Activated naive CD8-positive, alpha-beta T cell treated with anti-CD3 and anti-CD28 coated beads, Interleukin-2, amount 10 ng/mL, durations not matched to agents 7 days and 5 days (primary cell): Measurements from ENCODE around the gene B4GALNT4. TPM values are rescaled to one million over a fixed set of nuclear protein-coding genes. Genes with fewer than 3 reads are reported as not detected.
"Not testable (repeated sequence)": the region's sequence is repeated elsewhere in the genome, so short reads cannot be mapped to it uniquely, and the experiment has no call there.

Source experiments
- ATAC-seq: fragments of 150-1000 bp; cut with Tn5 transposase; one replicate; pipeline ENCODE4 v1.10.0; 2021; ENCODE audit warnings: low read depth, moderate library complexity
- POLR2A ChIA-PET: fragments of 350-600 bp; sonication (Branson Sonifier 250); formaldehyde crosslinking; loops from one replicate; lab custom pipeline; 2021; ENCODE audit warnings: antibody characterized with exemption; lab: Charles Lee
- DNase-seq: peaks from one replicate; pipeline ENCODE4 v3.0.0; 2021
- H3K27ac Mint-ChIP-seq: one replicate; pipeline ENCODE4 v1.8.0; 2022; ENCODE audit warnings: mild to moderate bottlenecking, mixed read lengths
- H3K27me3 Mint-ChIP-seq: one replicate; pipeline ENCODE4 v1.8.0; 2022; ENCODE audit warnings: mild to moderate bottlenecking, moderate library complexity, mixed read lengths
- H3K36me3 Mint-ChIP-seq: one replicate; pipeline ENCODE4 v1.8.0; 2021; ENCODE audit warnings: mild to moderate bottlenecking, mixed read lengths
- H3K4me1 Mint-ChIP-seq: one replicate; pipeline ENCODE4 v1.8.0; 2021; ENCODE audit warnings: mixed read lengths
- H3K4me3 Mint-ChIP-seq: one replicate; pipeline ENCODE4 v1.8.0; 2022; ENCODE audit warnings: mild to moderate bottlenecking, moderate library complexity, mixed read lengths
- H3K9me3 Mint-ChIP-seq: one replicate; pipeline ENCODE4 v1.8.0; 2021; ENCODE audit warnings: mixed read lengths
- total RNA-seq, 2 experiments: library from RNA; stranded (reverse); gene quantifications; one replicate each; pipeline ENCODE4 v1.2.3, GENCODE V29; 2021

The B4GALNT4 gene
- total RNA-seq, 2 experiments from 2014 or later, result 1.1 TPM

DNA sequence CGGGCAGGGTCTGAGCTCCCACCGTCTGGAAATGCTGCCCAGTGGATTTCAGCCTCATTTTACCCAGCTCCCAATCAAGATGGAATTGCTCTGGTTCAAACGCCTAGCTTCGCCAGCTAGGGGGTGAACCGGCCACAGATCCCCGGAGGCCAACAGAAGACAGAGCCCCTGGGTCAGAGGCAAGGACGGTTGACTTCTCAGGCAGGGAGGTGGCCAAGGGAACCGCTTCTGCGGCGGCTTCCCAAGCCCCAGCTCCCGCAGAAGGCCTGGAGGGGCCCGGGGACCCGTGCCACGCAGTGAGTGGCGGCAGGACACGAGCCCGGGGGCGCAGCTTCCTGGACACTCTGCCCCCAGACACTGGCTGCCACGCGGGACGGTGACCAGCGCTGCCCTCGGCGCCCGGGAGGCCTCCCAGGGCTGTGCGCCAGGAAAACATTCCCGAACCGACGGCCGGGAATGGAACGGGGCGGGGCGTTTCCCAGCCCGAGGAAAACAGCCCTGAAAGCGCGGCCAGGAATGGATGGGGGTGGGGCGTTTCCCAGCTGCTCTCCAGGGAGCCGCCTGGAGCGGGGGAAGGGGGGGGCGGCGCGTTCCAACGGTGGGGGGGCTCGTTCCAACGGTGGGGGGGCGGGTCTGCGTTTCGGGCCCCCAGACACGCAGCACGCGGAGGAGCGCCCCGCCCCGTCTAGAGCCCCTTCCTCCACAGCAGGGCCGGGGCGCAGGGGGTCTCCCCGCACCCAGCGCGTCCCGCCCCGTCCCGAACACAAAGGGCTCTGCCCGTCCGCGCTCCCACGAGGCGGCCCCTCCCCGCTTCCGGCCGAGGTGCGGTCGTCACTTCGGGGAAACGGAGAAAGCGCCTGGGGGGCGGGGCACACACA lies 13.5 kb upstream of the B4GALNT4 start:
- Mint-ChIP-seq H3K36me3 (no peaks in the 10 kb centered on the region), H3K4me1 (peaks cover 39% of the 10 kb centered on the region), H3K9me3 (peaks cover 3% of the 10 kb centered on the region), H3K4me3 (peak overlapping the region; percentile 89), H3K27ac (peak overlapping the region; percentile 92), H3K27me3 (peaks cover 5% of the 10 kb centered on the region)
- POLR2A ChIA-PET, result interaction anchor here (0.7 to 2.6 kb wide), 23 partner anchors 10 to 151 kb away, joined by 3 to 200 read pairs (median 17); partner anchors contain the start of genes BET1L, IFITM1, IFITM2 and IFITM3
- DNase-seq, result peak; percentile 94
- ATAC-seq, result peak; percentile 74

DNA sequence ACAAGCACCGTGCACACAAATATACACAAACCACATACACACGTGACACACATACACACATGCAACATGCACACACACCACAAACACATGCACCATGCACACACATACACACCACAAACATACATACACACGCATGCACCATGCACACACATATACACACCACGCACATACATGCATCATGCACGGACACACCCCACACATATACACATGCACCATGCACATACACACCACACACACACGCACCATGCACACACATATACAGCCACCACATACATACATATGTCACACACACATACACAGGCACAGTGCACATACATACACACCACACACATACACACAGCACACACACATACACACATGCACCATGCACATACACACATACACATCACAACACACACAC lies 12.7 kb upstream of the B4GALNT4 start:
- H3K36me3 Mint-ChIP-seq, result no peaks in the 10 kb centered on the region
- no peak overlapping the region for H3K27ac Mint-ChIP-seq
- POLR2A ChIA-PET, result interaction anchor here (1.9 to 2.6 kb wide), 12 partner anchors 23 to 89 kb away, joined by 5 to 200 read pairs (median 28); partner anchors contain the start of genes IFITM1, IFITM2, IFITM3 and IFITM5
- DNase-seq (no peak), ATAC-seq (no peak)
- H3K4me1 Mint-ChIP-seq, result peaks cover 35% of the 10 kb centered on the region
- peaks cover 5% of the 10 kb centered on the region for H3K27me3 Mint-ChIP-seq
- H3K9me3 Mint-ChIP-seq, result peaks cover 3% of the 10 kb centered on the region
- no peak overlapping the region for H3K4me3 Mint-ChIP-seq

DNA sequence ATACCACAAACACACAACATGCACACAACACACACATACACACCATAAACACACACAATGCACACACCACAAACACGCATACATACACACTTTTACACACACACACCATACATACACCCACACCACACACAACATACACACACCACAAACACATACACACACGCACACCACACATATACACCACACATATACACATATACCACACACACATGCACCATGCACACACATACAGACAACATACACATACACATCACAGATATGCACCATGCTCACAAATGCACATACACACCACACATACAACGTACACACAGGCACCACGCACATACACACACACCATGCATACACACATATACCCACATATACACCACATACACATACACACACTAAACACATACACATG lies 11.7 kb upstream of the B4GALNT4 start:
- H3K36me3 Mint-ChIP-seq, result no peaks in the 10 kb centered on the region

DNA sequence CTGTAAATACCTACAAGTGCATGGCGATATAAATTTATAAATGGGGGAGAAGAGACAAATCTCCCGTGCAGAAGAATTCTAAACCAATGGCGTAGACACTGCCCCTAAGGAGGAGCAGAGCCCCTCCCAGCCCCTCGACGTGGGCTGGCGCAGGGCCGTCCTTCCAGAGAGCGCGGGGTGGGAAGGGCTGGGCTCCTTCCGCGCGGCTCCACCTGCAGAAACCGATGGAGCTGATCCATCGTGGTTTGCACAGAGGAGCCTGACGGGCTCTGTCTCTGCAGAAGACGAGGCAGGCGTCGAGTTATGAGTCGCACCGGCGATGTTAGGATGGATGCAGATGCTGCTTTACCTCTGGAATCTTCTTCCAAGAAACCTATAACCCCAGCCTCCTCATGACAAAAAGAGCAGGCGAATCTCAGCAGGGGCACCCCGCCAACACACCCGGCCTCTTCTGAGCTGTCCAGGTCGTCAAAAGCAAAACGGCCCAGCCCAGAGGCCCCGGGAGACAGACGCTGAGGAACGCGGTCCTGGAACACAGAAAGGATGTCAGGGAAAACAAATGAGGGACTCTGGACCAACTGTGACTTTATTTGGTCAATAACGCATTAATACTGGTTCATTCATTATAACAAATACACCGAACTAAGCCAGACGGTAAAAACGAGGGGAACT lies 11.0 kb upstream of the B4GALNT4 start:
- ATAC-seq (no peak), DNase-seq (no peak)
- no peak overlapping the region for H3K27ac Mint-ChIP-seq
- POLR2A ChIA-PET, result interaction anchor here (0.7 to 1.8 kb wide), 3 partner anchors 12 to 85 kb away, joined by 3 to 6 read pairs (median 3); no protein-coding TSS in a partner anchor
- H3K36me3 Mint-ChIP-seq, result no peaks in the 10 kb centered on the region
- H3K4me1 Mint-ChIP-seq, result peaks cover 24% of the 10 kb centered on the region
- no peak overlapping the region for H3K4me3 Mint-ChIP-seq
- H3K9me3 Mint-ChIP-seq, result peaks cover 3% of the 10 kb centered on the region
- H3K27me3 Mint-ChIP-seq, result peaks cover 5% of the 10 kb centered on the region

More for the DNA sequence above, 11.7 kb upstream of the B4GALNT4 start:
- Mint-ChIP-seq H3K4me1 (peaks cover 31% of the 10 kb centered on the region), H3K4me3 (no peak overlapping the region), H3K27me3 (peaks cover 5% of the 10 kb centered on the region), H3K27ac (no peak overlapping the region), H3K9me3 (peaks cover 3% of the 10 kb centered on the region)
- no peak for DNase-seq
- POLR2A ChIA-PET, result no interaction called here
- no peak for ATAC-seq

DNA sequence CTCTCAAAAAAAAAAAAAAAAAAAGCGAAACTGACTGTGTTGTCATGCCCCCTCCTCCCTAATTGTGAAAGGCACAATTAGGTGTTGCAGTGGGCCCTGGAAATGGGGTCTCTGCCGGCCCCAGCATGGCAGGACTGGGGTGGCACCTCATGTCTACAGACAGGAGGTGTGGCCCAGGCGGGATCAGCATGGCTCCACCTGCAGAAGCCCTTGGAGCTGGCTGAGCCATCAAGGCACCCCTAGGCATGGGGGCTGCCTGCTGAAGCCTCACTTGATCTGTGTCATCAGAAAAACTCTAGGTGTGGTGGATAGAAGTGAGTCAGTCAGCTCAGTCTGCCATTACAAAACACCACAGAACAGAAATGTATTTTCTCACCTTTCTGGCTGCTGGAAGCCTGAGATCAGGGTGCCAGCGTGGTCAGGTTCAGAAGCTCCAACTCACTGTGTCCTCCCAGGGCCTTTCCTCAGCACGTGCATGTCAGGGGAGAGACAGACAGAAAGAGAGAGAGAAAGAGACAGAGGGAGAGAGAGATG lies 10.1 kb upstream of the B4GALNT4 start:
- POLR2A ChIA-PET, result interaction anchor here (0.6 to 1.8 kb wide), 5 partner anchors 11 to 84 kb away, joined by 3 to 6 read pairs (median 3); partner anchors contain the start of gene IFITM2
- H3K27ac Mint-ChIP-seq, result no peak overlapping the region
- peaks cover 17% of the 10 kb centered on the region for H3K4me1 Mint-ChIP-seq
- H3K27me3 Mint-ChIP-seq, result peaks cover 5% of the 10 kb centered on the region
- no peak for ATAC-seq
- H3K9me3 Mint-ChIP-seq, result peaks cover 3% of the 10 kb centered on the region
- H3K4me3 Mint-ChIP-seq, result no peak overlapping the region
- no peaks in the 10 kb centered on the region for H3K36me3 Mint-ChIP-seq
- DNase-seq, result peak; percentile 26

DNA sequence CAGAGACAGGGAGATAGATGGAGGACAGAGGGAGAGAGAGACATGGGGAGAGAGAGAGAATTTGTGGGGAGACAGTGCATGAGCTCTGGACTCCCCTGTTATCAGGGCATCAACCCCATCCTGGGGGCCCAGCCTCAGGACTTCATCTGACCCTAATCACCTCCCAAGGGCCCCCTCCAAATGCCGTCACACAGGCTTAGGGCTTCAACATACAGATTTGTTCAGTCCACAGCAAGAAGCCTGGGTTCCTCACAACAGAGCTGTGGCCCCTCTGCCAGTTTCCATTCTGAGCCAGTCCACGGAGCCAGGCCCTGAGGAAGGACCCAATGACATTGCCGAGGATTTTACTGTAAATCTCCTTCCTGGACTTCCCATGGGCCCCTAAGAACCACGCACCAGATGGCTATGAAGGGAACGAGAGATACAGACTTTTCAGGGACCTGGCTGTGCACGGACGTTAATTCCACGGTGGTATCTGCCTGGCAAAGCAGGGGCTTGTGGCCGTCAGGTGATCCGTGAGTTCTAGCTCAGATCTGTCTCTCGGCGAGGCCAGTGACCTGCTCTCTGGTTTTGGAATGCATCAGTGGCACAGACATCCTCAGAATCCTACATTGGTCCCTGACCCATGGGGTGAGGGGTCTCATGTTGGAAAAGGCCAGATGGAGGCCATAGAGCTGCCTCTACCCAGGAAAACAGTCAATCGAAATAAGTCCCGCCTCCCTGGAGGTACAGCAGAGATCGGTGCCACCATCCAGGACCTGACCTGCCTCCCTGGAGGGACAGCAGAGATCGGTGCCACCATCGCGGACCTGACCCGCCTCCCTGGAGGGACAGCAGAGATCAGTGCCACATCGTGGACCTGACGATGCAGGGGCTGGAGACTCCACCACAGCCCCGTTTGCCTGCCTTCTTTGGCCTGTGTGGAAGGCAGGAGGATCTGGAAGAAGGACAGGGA lies 8.7 kb upstream of the B4GALNT4 start:
- ATAC-seq, result no peak
- H3K27ac Mint-ChIP-seq, result no peak overlapping the region
- H3K4me3 Mint-ChIP-seq, result no peak overlapping the region
- peaks cover 5% of the 10 kb centered on the region for H3K27me3 Mint-ChIP-seq
- POLR2A ChIA-PET, result interaction anchor here (0.7 kb wide), 1 partner anchor 57 kb away, joined by 3 read pairs; no protein-coding TSS in a partner anchor
- H3K9me3 Mint-ChIP-seq, result peaks cover 3% of the 10 kb centered on the region
- DNase-seq, result peak; percentile 27
- H3K4me1 Mint-ChIP-seq, result peaks cover 9% of the 10 kb centered on the region
- no peaks in the 10 kb centered on the region for H3K36me3 Mint-ChIP-seq

DNA sequence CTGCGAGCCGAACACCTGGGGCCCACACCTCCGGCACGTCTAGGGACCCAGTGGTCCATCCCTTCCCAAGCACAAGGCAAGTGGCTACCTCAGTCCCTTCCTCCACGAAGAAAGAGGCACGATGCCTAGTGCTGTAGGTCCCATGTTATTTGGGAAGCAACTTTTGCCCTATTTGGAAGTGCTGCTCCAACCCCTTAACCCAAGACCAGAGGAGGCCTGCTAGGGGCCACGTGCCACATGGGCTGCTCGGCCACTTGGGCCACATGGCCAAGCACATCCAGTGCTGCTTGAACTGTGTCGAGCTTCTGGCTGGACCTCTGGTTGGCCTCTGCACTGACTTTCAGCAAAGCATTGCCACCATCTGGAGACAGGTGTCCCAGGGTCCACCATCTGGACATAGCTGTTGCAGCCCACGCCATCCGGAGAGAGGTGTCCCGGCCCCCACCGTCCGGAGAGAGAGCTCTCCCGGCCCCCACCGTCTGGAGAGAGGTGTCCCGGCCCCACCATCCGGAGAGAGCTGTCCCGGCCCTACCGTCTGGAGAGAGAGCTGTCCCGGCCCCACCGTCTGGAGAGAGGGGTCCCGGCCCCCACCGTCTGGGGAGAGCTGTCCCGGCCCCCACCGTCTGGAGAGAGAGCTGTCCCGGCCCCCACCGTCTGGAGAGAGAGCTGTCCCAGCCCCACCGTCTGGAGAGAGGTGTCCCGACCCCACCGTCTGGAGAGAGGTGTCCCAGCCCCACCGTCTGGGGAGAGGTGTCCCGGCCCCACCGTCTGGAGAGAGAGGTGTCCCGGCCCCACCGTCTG lies 6.5 kb upstream of the B4GALNT4 start:
- Mint-ChIP-seq H3K27ac (no peak overlapping the region), H3K4me1 (peaks cover 9% of the 10 kb centered on the region), H3K27me3 (peaks cover 18% of the 10 kb centered on the region), H3K36me3 (no peaks in the 10 kb centered on the region), H3K9me3 (peaks cover 3% of the 10 kb centered on the region), H3K4me3 (no peak overlapping the region)
- peak; percentile 25 for DNase-seq
- POLR2A ChIA-PET, result interaction anchor here (0.9 to 1.6 kb wide), 3 partner anchors 9 to 82 kb away, joined by 3 to 5 read pairs (median 3); no protein-coding TSS in a partner anchor
- no peak for ATAC-seq

DNA sequence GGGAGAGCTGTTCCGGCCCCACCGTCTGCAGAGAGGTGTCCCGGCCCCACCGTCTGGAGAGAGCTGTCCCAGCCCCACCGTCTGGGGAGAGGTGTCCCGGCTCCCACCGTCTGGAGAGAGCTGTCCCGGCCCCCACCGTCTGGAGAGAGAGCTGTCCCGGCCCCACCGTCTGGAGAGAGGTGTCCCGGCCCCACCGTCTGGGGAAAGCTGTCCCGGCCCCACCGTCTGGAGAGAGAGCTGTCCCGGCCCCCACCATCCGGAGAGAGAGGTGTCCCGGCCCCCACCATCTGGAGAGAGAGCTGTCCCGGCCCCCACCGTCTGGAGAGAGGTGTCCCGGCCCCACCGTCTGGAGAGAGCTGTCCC lies 5.9 kb upstream of the B4GALNT4 start:
- H3K36me3 Mint-ChIP-seq, DNase-seq, ATAC-seq, H3K27ac Mint-ChIP-seq, H3K4me1 Mint-ChIP-seq, H3K9me3 Mint-ChIP-seq, H3K4me3 Mint-ChIP-seq: not testable (repeated sequence)
- POLR2A ChIA-PET, result interaction anchor here (0.9 to 1.6 kb wide), 3 partner anchors 8 to 83 kb away, joined by 3 to 5 read pairs (median 3); no protein-coding TSS in a partner anchor
- H3K27me3 Mint-ChIP-seq, result peaks cover 24% of the 10 kb centered on the region

DNA sequence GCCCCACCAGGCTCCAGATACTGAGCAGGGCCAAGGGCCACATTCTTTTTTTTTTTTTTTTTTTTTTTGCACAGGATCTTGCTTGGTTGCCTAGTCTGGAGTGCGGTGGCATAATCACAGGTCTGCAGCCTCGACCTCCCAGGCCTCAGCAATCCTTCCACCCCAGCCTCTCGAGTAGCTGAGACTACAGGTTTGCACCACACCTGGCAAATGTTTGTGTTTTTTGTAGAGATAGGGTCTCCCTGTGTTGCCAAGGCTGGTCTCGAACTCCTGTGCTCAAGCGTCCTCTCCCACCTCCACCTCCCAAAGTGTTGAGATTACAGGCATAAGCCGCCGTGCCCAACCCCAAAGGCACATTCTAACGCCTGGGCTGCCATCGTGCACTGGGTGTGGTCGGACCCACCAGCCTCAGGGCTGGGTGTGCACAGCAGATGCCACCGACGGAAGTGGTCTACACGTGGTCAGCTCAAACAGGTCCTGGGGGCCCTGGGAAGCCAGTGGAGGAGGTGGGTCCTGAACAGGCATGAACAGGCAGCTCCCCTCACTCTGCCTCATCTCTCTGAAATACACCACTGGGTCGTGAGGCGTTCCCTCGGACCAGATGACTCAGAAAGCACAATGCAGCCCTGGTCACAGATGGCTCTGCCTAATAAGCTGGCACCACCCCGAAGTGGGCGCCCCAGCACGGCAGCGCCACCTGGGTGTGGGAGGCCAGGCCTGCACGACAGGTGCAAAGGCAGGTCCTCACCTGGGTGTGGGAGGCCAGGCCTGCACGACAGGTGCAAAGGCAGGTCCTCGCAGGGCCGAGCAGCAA lies 5.1 kb upstream of the B4GALNT4 start:
- peaks cover 27% of the 10 kb centered on the region for H3K27me3 Mint-ChIP-seq
- H3K4me3 Mint-ChIP-seq, result no peak overlapping the region
- POLR2A ChIA-PET, result interaction anchor here (0.6 to 1.6 kb wide), 3 partner anchors 7 to 113 kb away, joined by 3 to 5 read pairs (median 3); no protein-coding TSS in a partner anchor

DNA sequence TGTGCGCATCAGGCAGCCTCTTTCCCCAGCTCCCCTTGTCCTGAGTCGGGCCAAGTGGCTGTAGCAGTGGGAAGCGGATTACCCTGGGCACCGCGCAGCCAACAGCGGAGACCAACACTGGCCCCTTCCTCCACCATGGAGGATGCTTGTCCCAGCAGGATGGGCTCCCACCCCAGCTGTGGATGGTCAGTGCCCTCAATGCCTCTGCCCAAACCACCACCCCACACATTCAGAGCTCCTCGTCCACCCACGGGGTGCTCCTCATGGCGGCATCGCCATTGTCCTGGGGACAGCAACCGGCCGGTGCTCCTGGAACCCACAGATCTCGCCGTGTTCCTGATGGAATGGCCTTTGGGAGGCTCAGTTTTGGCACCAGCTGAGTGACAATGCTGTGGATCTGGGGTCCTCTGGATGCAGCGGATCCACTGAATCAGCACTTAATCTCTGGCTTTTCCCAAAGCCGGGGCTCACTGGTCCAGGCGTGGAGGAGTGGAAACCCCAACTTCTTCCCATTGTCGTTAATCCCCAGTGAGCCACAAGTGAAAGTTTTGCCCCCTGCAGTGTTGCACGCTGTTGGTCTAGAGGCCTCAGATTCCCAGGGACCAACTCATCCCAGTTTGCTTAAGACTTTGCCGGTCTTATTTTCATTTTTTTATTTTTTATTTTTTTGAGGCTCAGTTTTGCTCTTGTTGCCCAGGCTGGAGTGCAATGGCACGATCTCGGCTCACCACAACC lies 4.1 kb upstream of the B4GALNT4 start:
- DNase-seq (no peak), ATAC-seq (no peak)
- H3K27ac Mint-ChIP-seq, result no peak overlapping the region
- no peaks in the 10 kb centered on the region for H3K36me3 Mint-ChIP-seq
- POLR2A ChIA-PET, result interaction anchor here (0.6 kb wide), 1 partner anchor 114 kb away, joined by 3 read pairs; no protein-coding TSS in a partner anchor
- no peak overlapping the region for H3K4me3 Mint-ChIP-seq
- peaks cover 25% of the 10 kb centered on the region for H3K27me3 Mint-ChIP-seq
- peaks cover 5% of the 10 kb centered on the region for H3K4me1 Mint-ChIP-seq
- peaks cover 3% of the 10 kb centered on the region for H3K9me3 Mint-ChIP-seq

More for the DNA sequence above, 5.1 kb upstream of the B4GALNT4 start:
- peak; percentile 61 for DNase-seq
- Mint-ChIP-seq H3K4me1 (peaks cover 11% of the 10 kb centered on the region), H3K9me3 (peaks cover 3% of the 10 kb centered on the region), H3K36me3 (no peaks in the 10 kb centered on the region), H3K27ac (no peak overlapping the region)
- peak; percentile 62 for ATAC-seq
